HepG2 (cell line): ENCODE results near the gene TBL3. TPM values are rescaled to one million over a fixed set of nuclear protein-coding genes. Genes with fewer than 3 reads are reported as not detected.

Source experiments
- AFF4 ChIP-seq: sonication (generic); formaldehyde crosslinking; IDR thresholded peaks from 2 replicates; pipeline ENCODE4 v1.4.0; 2020; ENCODE audit warnings: missing genetic modification reagents
- ATF6 ChIP-seq: sonication (generic); formaldehyde crosslinking; conservative IDR thresholded peaks from 2 replicates; pipeline ENCODE4 v1.4.0; 2020; ENCODE audit warnings: missing genetic modification reagents
- ESRRA ChIP-seq: sonication (generic); formaldehyde crosslinking; IDR thresholded peaks from 2 replicates; pipeline ENCODE4 v1.5.1; 2020; ENCODE audit warnings: mild to moderate bottlenecking, low read depth, missing genetic modification reagents
- FOSL2 ChIP-seq: sonication (generic); formaldehyde crosslinking; IDR thresholded peaks from 2 replicates; pipeline ENCODE4 v1.4.0; 2020; ENCODE audit warnings: missing genetic modification reagents
- KLF15 ChIP-seq: sonication (generic); formaldehyde crosslinking; IDR thresholded peaks from 2 replicates; pipeline ENCODE4 v1.8.1; 2023; ENCODE audit warnings: borderline replicate concordance, mild to moderate bottlenecking, inconsistent platforms, missing genetic modification reagents, mixed read lengths
- MAX ChIP-seq: IDR thresholded peaks from 2 replicates; pipeline ENCODE4 v1.6.1; 2012; ENCODE audit warnings: inconsistent platforms
- MLXIP ChIP-seq: sonication (generic); formaldehyde crosslinking; IDR thresholded peaks from 2 replicates; pipeline ENCODE4 v1.9.0; 2021; ENCODE audit warnings: missing genetic modification reagents, borderline replicate concordance
- SKI ChIP-seq: fragments of 450-650 bp; IDR thresholded peaks from one replicate; pipeline ENCODE4 v1.6.1; 2018; ENCODE audit warnings: mild to moderate bottlenecking; ENCODE audit not compliant: partially characterized antibody
- SMC3 ChIP-seq: IDR thresholded peaks from 2 replicates; pipeline ENCODE4 v1.6.1; 2011; ENCODE audit warnings: low read length, improper control_type of control experiment
- TMF1 ChIP-seq: sonication (generic); formaldehyde crosslinking; IDR thresholded peaks from 2 replicates; pipeline ENCODE4 v1.8.1; 2022; ENCODE audit warnings: low read depth, missing genetic modification reagents
- YEATS2 ChIP-seq: sonication (generic); formaldehyde crosslinking; IDR thresholded peaks from 2 replicates; pipeline ENCODE4 v1.4.0; 2020; ENCODE audit warnings: missing genetic modification reagents, borderline replicate concordance
- ZNF441 ChIP-seq: sonication (generic); formaldehyde crosslinking; IDR thresholded peaks from 2 replicates; pipeline ENCODE4 v1.7.0; 2021; ENCODE audit warnings: missing genetic modification reagents, borderline replicate concordance
- ZNF678 ChIP-seq: sonication (generic); formaldehyde crosslinking; IDR thresholded peaks from 2 replicates; pipeline ENCODE4 v1.4.0; 2020; ENCODE audit warnings: mild to moderate bottlenecking, missing genetic modification reagents
- ZNF777 ChIP-seq: sonication (generic); formaldehyde crosslinking; IDR thresholded peaks from 2 replicates; pipeline ENCODE4 v1.4.0; 2020; ENCODE audit warnings: missing genetic modification reagents
- ZSCAN20 ChIP-seq: sonication (generic); formaldehyde crosslinking; IDR thresholded peaks from 2 replicates; pipeline ENCODE4 v1.4.0; 2020; ENCODE audit warnings: missing genetic modification reagents, mild to moderate bottlenecking, borderline replicate concordance
- ZSCAN31 ChIP-seq: sonication (generic); formaldehyde crosslinking; IDR thresholded peaks from 2 replicates; pipeline ENCODE4 v1.5.0; 2020; ENCODE audit warnings: low read depth, mild to moderate bottlenecking, missing genetic modification reagents
- polyA plus RNA-seq, 8 experiments: library from polyadenylated mRNA; depleted of rRNA in 3 of 8; stranded (reverse) in 7 of 8; unstranded in 1 of 8; fragments of >200 nt; fragmentation: Illumina TruSeq in 4 of 8; extraction: Trizol in 4 of 8; gene quantifications; 2 replicates each; pipeline versions ENCODE4 v1.2.1 to v1.2.3, GENCODE V29; 2011 to 2016; ENCODE audit warnings: low read depth in 4 of 8, missing spikeins in 1 of 8, mixed read lengths in 1 of 8; ENCODE audit not compliant: insufficient read depth in 1 of 8
- total RNA-seq, 5 experiments: library from RNA; depleted of rRNA; stranded (reverse); fragments of >200 nt; fragmentation: Illumina TruSeq; extraction: Trizol; gene quantifications; 2 replicates each; pipeline ENCODE4 v1.2.3, GENCODE V29; 2016; ENCODE audit warnings: low read depth in 1 of 5

The TBL3 gene
- total and polyA plus RNA-seq, 2 of the 13 experiments (the other 11 are each of a cell fraction or from before 2014, with no cell fraction given): 16.8 to 38.0 TPM

- no peak for TF ChIP-seq MLXIP (CRISPR knock-in tag)
- peak; percentile 99 for TF ChIP-seq MAX
- TF ChIP-seq ZNF441 (CRISPR knock-in tag): peak; percentile 69; the same call in 1 of the 2 replicates
- no peak; the same call in 1 of the 2 replicates for TF ChIP-seq SMC3
- TF ChIP-seq ZNF777 (CRISPR knock-in tag): peak; percentile 90
- TF ChIP-seq FOSL2: no peak
- 0 out of 2 replicates have a peak, but pooled peaks have one; percentile 41 for TF ChIP-seq KLF15 (CRISPR knock-in tag)
- peak; percentile 66; the same call in 1 of the 2 replicates for TF ChIP-seq ATF6 (CRISPR knock-in tag)
- peak; percentile 45 for TF ChIP-seq SKI
- no peak for TF ChIP-seq YEATS2 (CRISPR knock-in tag)
- TF ChIP-seq TMF1 (CRISPR knock-in tag): peak; percentile 97
- peak; percentile 91 for TF ChIP-seq ZSCAN31 (CRISPR knock-in tag)
- TF ChIP-seq ZSCAN20: 0 out of 2 replicates have a peak, but pooled peaks have one; percentile 52
- peak; percentile 90 for TF ChIP-seq ZNF678 (CRISPR knock-in tag)
- no peak for TF ChIP-seq AFF4 (CRISPR knock-in tag)
- peak; percentile 43; the same call in 1 of the 2 replicates for TF ChIP-seq ESRRA (CRISPR knock-in tag)
These were observed 42.1 kb upstream of the TBL3 start (continued) for GRCh38 chr16:1929578-1930337.
